Endothelial cell of umbilical vein (primary cell): ENCODE data around the gene SLC46A2. TPM values are rescaled to one million over a fixed set of nuclear protein-coding genes. Genes with fewer than 3 reads are reported as not detected.

Source experiments
- BruUV-seq: library from RNA; stranded (reverse); fragments of 400-500 nt; replicated peaks from 2 replicates; lab custom pipeline; 2021; lab: Mats Ljungman, UMichigan
- CTCF ChIA-PET: fragments of 300-600, 350-600 bp; sonication (Branson Sonifier 250); formaldehyde crosslinking; loops from one replicate; lab custom pipeline; 2021; ENCODE audit warnings: antibody characterized with exemption, inconsistent platforms; lab: Charles Lee
- POLR2A ChIA-PET: fragments of 300-600, 350-600 bp; sonication (Branson Sonifier 250); formaldehyde crosslinking; loops from one replicate; lab custom pipeline; 2021; ENCODE audit warnings: antibody characterized with exemption, inconsistent platforms; lab: Charles Lee
- DNase-seq: peaks from one replicate; pipeline ENCODE4 v3.0.0-alpha.2; 2011; ENCODE audit warnings: low read depth, low spot score
- FAIRE-seq: peaks from 2 replicates; lab custom pipeline; 2011; peaks lifted over from hg19 to GRCh38; lab: Jason Lieb, UNC
- H2AFZ ChIP-seq: 2 replicates; pipeline ENCODE4 v1.6.0; 2012; ENCODE audit warnings: low read depth, low read length, control low read depth, inconsistent platforms
- H3K27ac ChIP-seq: 2 replicates; pipeline ENCODE4 v1.5.1; 2011; ENCODE audit warnings: low read depth, mild to moderate bottlenecking, control low read depth, low read length, moderate library complexity; ENCODE audit not compliant: insufficient read depth
- H3K27me3 ChIP-seq, 2 experiments: 2 replicates each; pipeline versions ENCODE4 v1.6.0 to v1.6.1; 2011; ENCODE audit warnings: low read length in 2 of 2, mixed read lengths in 1 of 2; ENCODE audit not compliant: control insufficient read depth in 2 of 2, insufficient read depth in 2 of 2
- H3K36me3 ChIP-seq, 2 experiments: 2 replicates in 1 of 2; 3 replicates in 1 of 2; pipeline ENCODE4 v1.5.1; 2011; ENCODE audit warnings: low read length in 2 of 2, mild to moderate bottlenecking in 1 of 2, moderate library complexity in 1 of 2; ENCODE audit not compliant: control insufficient read depth in 2 of 2, insufficient read depth in 2 of 2; ENCODE audit errors: extremely low read depth in 1 of 2
- H3K4me1 ChIP-seq: 3 replicates; pipeline ENCODE4 v1.5.1; 2011; ENCODE audit warnings: mild to moderate bottlenecking, low read length; ENCODE audit not compliant: control insufficient read depth, insufficient read depth; ENCODE audit errors: extremely low read depth
- H3K4me2 ChIP-seq: 2 replicates; pipeline ENCODE4 v1.6.1; 2011; ENCODE audit warnings: low read length, control low read depth, mixed read lengths; ENCODE audit not compliant: insufficient read depth
- H3K4me3 ChIP-seq, 3 experiments: fragments of 200-600 bp in 1 of 3; sonication (generic), shearing (Covaris generic) in 1 of 3; replicated peaks in 1 of 3; 2 replicates each; pipeline ENCODE4 v1.5.1; 2011 to 2016; ENCODE audit warnings: control low read depth in 3 of 3, low read length in 3 of 3, mild to moderate bottlenecking in 2 of 3, inconsistent platforms in 1 of 3, low read depth in 1 of 3, moderate library complexity in 1 of 3; ENCODE audit not compliant: insufficient read depth in 1 of 3
- H3K79me2 ChIP-seq: 2 replicates; pipeline ENCODE4 v1.6.0; 2012; ENCODE audit warnings: low read length, inconsistent platforms; ENCODE audit not compliant: control insufficient read depth, insufficient read depth
- H3K9ac ChIP-seq: replicated peaks from 2 replicates; pipeline ENCODE3; 2011; ENCODE audit warnings: low read length, control low read depth; ENCODE audit not compliant: insufficient read depth; ENCODE audit errors: extremely low read depth
- H3K9me1 ChIP-seq: replicated peaks from 3 replicates; pipeline ENCODE4 v1.6.0; 2011; ENCODE audit warnings: mild to moderate bottlenecking, low read length; ENCODE audit not compliant: control insufficient read depth, insufficient read depth; ENCODE audit errors: extremely low read depth
- H3K9me3 ChIP-seq: replicated peaks from 2 replicates; pipeline ENCODE4 v1.5.1; 2012; ENCODE audit warnings: low read length, inconsistent platforms; ENCODE audit not compliant: control insufficient read depth, insufficient read depth
- H4K20me1 ChIP-seq: replicated peaks from 2 replicates; pipeline ENCODE3; 2011; ENCODE audit warnings: mild to moderate bottlenecking, low read length; ENCODE audit not compliant: control insufficient read depth, insufficient read depth; ENCODE audit errors: extremely low read depth
- CTCF ChIP-seq, 2 donors: IDR thresholded peaks; 1 replicate in 1 of 2; 2 replicates in 1 of 2; pipeline ENCODE4 v1.5.1; 2011; ENCODE audit warnings: low read length in 2 of 2, mild to moderate bottlenecking in 2 of 2, moderate library complexity in 2 of 2, control low read depth in 1 of 2, inconsistent platforms in 1 of 2, low read depth in 1 of 2; ENCODE audit not compliant: insufficient read depth in 1 of 2; ENCODE audit errors: extremely low read depth in 1 of 2
- EZH2 ChIP-seq: IDR thresholded peaks from 2 replicates; pipeline ENCODE4 v1.6.1; 2012; ENCODE audit warnings: borderline replicate concordance, low read depth, mild to moderate bottlenecking, moderate library complexity, low read length, inconsistent platforms; ENCODE audit not compliant: severe bottlenecking
- FOS ChIP-seq: IDR thresholded peaks from 2 replicates; pipeline ENCODE4 v1.6.1; 2011; ENCODE audit warnings: mild to moderate bottlenecking, low read length, moderate library complexity, borderline replicate concordance; ENCODE audit not compliant: insufficient read depth
- GATA2 ChIP-seq: IDR thresholded peaks from 2 replicates; pipeline ENCODE4 v1.7.0; 2011; ENCODE audit warnings: low read depth, mild to moderate bottlenecking, moderate library complexity, mixed read lengths, low read length; ENCODE audit not compliant: insufficient read length, insufficient read depth
- JUN ChIP-seq: IDR thresholded peaks from 2 replicates; pipeline ENCODE4 v1.6.1; 2011; ENCODE audit warnings: borderline replicate concordance, low read depth; ENCODE audit not compliant: insufficient read length, insufficient read depth
- MAX ChIP-seq: IDR thresholded peaks from 2 replicates; pipeline ENCODE4 v1.6.1; 2011; ENCODE audit not compliant: insufficient read depth, insufficient read length
- MYC ChIP-seq: IDR thresholded peaks from one replicate; pipeline ENCODE4 v1.6.1; 2011; ENCODE audit warnings: mild to moderate bottlenecking, low read depth, low read length
- POLR2A ChIP-seq: IDR thresholded peaks from 2 replicates; pipeline ENCODE4 v1.6.1; 2012; ENCODE audit warnings: low read depth, mild to moderate bottlenecking, control low read depth, low read length
- POLR2AphosphoS5 ChIP-seq: IDR thresholded peaks from 2 replicates; pipeline ENCODE4 v1.6.1; 2012; ENCODE audit warnings: low read depth, mild to moderate bottlenecking, control low read depth, low read length, moderate library complexity; ENCODE audit not compliant: insufficient read depth
- dilution Hi-C: fragments of 300-500 bp; cut with MboI; formaldehyde crosslinking; loops from one replicate; pipeline ENCODE4 v1.15.0; 2019; ENCODE audit warnings: low sequenced_read_pairs; ENCODE audit not compliant: extremely low pct_ligation_motif_present
- intact Hi-C: fragments of 100-400 bp; cut with micrococcal nuclease; formaldehyde crosslinking; loops from one replicate; pipeline ENCODE4 v1.10.0; 2022
- polyA plus RNA-seq, 4 experiments: library from polyadenylated mRNA; depleted of rRNA in 3 of 4; stranded (reverse) in 3 of 4; unstranded in 1 of 4; fragments of >200 nt; gene quantifications; 2 replicates each; pipeline versions ENCODE4 v1.2.1 to v1.2.3, GENCODE V29; 2011 to 2012; ENCODE audit warnings: missing spikeins in 1 of 4
- total RNA-seq: library from RNA; stranded (reverse); gene quantifications from 2 replicates; pipeline ENCODE4 v1.2.3, GENCODE V29; 2021

Gene SLC46A2
- total and polyA plus RNA-seq, 2 donors (not counting 3 experiments of a cell fraction or from before 2014, with no cell fraction given), result not detected

GRCh38 chr9:112900488-112900887 is 9.8 kb upstream of the SLC46A2 start:
- H3K27ac ChIP-seq, result no peak overlapping the region
- H3K27me3 ChIP-seq, result peaks cover 15 to 20% of the 10 kb centered on the region in 2 experiments
- TF ChIP-seq GATA2, result no peak
- no peak for TF ChIP-seq POLR2A
- TF ChIP-seq MYC, result no peak
- no peak for TF ChIP-seq EZH2
- no peak for TF ChIP-seq FOS
- TF ChIP-seq MAX, result no peak
- TF ChIP-seq POLR2AphosphoS5, result no peak
- TF ChIP-seq CTCF (IDR thresholded peaks at IDR 0.05; ENCODE audit: extremely low read depth in 1 of 2, insufficient read depth in 1 of 2, low read depth in 1 of 2, low read length in 2 of 2), result no peak
- TF ChIP-seq JUN, result no peak
- no peak overlapping the region for H3K4me3 ChIP-seq
- H3K4me2 ChIP-seq, result no peak overlapping the region
- no peak overlapping the region for H2AFZ ChIP-seq
- CTCF ChIA-PET, result no interaction called here
- POLR2A ChIA-PET, result no interaction called here
- intact Hi-C loops, result loop anchor here (5.0 kb wide), 1 partner anchor 148 kb away; the partner anchor contains the start of gene SNX30
- no peaks in the 10 kb centered on the region for H3K9me3 ChIP-seq
- FAIRE-seq (no peak), DNase-seq (no peak)
- H3K79me2 ChIP-seq, result no peaks in the 10 kb centered on the region
- no peaks in the 10 kb centered on the region for H3K9me1 ChIP-seq
- no peaks in the 10 kb centered on the region for H3K4me1 ChIP-seq
- H4K20me1 ChIP-seq, result no peaks in the 10 kb centered on the region
- no peaks in the 10 kb centered on the region for H3K36me3 ChIP-seq
- no peak overlapping the region for H3K9ac ChIP-seq
- no TSS peak for BruUV-seq
- dilution Hi-C loops, result no loop called here
